ENCODE data around the gene ADORA2B.
"Not testable (repeated sequence)": the region's sequence is repeated elsewhere in the genome, so short reads cannot be mapped to it uniquely, and the experiment has no call there.

The ADORA2B gene

DNA sequence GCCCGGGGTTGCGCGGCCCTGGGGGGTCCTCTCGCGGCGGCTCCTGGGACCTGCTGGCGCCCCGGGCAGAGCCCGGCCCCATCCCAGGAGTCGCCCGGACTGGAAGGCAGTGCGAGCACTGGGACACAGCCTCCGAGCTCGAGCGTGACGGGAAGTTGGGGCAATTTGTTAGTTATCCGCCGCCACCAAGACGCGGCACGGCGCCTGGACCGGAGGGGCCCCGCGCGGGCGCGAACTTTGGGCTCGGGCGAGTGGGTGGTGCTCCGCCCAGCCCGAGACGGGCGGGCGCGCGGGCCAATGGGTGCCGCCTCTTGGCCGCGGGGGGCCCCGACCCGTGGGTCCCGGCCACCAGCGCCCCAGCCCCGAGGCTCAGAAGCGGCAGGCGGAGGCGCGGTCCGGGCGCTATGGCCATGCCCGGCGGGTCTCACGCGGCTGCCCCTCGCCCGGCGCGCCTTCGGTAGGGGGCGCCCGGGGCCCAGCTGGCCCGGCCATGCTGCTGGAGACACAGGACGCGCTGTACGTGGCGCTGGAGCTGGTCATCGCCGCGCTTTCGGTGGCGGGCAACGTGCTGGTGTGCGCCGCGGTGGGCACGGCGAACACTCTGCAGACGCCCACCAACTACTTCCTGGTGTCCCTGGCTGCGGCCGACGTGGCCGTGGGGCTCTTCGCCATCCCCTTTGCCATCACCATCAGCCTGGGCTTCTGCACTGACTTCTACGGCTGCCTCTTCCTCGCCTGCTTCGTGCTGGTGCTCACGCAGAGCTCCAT is at the start of gene ADORA2B:
Gene ADORA2B (plus strand): TSS at position 372 of the 768 bp plus-strand sequence. CDS start 119 bp downstream, at position 491.
- DNase-seq = peak; percentile 79

DNA sequence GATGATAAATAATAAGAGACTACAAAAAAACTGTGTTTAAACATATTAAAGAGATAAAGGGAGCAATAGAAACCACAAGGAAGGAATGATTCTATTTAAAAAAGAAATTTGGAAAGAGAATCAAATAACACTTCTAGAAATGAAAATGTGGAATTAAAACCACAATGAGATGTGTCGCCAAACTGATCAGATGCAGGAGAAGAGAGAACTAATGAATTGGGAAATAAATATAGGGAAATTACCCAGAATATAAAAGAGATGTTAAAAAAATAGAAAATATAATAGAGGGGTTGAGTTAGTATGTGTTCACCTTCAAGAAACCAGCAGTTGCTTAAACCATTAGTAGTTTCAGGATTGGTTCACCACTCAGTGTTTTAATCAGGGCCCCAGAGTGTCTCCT is 48.7 kb upstream of the ADORA2B start:
- DNase-seq = no peak

DNA sequence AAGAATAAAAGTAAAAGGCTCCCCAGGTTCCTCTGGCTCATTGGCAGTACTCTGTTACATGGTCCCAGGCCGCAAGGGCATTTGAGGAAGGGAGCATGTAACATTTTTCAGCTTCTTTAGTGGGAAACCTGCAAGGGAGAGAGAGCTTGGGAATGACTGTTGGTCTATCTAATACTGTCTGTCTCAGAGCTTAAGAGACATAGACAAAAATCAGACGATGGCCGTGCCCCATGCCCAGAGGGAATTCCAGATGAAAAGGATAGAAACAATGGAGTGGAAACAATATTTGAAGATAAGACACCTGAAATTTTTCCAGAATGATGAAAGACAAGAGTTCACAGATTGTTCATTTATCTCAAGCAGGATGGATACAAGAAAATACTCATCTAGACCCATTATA is 48.1 kb upstream of the ADORA2B start:
- no peak for DNase-seq

DNA sequence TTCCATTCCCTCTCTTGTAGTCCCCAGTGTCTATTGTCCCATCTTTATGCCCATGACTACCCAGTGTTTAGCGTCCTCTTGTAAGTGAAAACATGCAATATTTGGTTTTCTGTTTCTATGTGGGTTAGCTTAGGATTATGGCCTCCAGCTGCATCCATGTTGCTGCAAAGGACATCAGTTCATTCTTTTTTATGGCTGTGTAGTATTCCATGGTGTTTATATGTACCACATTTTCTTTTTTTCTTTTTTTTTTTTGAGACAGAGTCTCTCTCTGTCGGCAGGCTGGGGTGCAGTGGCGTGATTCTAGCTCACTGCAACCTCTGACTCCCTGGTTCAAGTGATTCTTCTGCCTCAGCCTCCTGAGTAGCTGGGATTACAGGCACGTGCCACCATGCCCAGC is 45.3 kb upstream of the ADORA2B start:
- not testable (repeated sequence) for DNase-seq

DNA sequence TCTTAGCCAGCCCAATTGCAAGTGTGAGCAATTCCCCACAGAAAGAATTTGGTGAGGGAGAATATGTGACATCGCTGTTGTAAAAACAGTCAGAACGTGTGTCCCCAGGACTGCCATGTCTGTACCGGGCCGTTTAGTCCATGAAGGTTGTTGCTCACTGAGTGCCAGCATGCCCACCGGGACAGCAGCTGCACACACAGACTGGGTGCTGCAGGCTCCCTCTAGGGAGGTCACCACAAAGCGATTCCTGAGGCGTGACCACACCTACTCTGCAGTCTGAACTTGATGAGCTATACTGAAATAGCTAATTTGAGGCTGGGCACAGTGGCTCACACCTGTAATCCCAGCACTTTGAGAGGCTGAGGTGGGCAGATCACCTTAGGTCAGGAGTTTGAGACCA is 44.1 kb upstream of the ADORA2B start:
- no peak for DNase-seq

DNA sequence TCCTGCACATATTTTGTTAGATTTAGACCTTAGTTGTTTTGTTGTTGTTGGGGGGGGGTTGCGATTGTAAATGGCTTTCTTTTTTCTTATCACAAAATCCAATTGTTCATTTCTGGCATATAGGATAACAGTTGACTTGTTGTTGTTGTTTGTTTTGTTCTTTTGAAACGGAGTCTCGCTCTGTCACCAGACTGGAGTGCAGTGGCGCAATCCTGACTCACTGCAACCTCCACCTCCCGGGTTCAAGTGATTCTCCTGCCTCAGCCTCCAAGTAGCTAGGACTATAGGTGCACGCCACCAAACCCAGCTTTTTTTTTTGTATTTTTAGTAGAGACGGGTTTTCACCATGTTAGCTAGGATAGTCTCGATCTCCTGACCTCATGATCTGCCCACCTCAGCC is 39.7 kb upstream of the ADORA2B start:
- not testable (repeated sequence) for DNase-seq

DNA sequence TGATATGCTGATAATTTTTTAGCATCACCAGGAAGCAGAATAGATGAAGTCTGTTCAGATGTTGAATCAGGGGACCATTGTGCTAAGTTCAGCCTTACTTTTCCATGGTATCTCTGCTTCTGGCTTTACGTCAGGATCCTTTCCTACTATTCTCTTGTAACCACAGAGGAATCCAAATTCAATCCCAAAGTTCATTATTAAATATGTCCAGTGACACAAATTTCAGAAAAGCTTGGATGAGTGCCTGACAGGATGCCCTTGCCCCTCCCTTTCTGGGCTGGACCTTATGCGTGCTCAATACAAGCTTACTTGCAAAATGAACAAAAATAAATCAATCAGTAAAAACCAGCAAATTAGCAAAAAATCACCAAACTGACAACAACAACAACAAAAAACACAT is 37.6 kb upstream of the ADORA2B start:
- DNase-seq = no peak

DNA sequence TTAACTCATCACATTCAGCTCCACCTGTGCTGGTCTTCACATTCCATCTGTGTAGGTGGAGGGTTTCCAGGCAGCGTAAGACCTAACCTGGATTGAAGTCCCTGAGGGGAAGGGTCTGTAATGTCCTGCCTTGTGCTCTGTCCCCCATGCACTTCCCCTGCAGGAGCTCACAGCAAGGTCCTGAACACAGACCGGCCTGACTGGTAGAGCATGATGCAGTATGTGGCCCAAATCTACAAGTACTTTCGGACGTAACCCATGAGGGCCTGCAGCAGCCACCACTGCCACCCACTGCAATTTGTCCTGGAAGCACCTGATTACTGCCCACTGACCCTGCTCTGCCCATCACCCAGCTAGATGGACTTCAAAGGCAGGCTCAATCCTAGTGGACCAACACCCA is 36.6 kb upstream of the ADORA2B start:
- DNase-seq = no peak

DNA sequence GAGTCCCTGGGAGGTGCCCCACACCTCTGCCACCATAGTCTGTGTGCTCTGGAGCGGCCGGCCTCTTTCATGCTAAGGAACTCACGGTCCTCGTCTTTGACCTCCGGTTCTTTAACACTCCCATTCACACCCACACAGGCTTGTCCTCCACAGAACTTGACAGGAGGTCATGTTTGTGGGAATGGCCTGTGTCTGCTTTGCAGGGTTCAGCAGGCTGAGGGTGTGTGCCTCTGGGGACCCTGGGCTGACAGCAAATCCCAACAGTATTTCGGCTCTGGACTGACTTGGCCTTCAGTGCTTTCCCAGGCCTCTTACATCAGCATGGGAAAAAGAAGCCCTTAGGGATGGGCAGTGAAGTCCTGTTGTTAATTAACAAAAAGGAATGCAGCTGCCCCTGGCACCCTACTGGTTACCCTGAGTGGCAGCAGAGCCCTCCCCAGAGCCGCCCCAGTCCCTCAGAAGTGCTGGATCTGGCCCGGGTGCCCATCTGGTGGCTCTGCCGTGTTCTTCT is 35.4 kb upstream of the ADORA2B start:
- DNase-seq = no peak

DNA sequence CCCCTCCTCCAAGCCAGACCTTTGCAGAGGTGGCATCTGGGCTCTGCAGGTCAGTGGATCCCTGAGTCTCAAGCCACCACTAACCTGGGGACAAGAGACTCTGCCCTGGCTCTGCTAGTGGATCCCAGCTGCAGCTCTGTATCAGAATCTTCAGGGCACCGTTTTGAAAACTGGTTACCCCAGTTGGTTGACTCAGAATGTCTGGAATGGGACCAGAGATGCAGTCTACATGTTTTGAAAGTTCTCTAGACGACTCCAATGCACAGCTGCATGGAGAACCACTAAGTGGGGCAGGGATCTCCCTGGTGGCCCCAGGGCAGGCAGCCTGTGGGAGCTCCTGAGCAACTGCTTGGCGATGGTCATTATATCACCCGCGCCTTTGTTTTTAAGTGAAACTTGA is 34.1 kb upstream of the ADORA2B start:
- DNase-seq = no peak

DNA sequence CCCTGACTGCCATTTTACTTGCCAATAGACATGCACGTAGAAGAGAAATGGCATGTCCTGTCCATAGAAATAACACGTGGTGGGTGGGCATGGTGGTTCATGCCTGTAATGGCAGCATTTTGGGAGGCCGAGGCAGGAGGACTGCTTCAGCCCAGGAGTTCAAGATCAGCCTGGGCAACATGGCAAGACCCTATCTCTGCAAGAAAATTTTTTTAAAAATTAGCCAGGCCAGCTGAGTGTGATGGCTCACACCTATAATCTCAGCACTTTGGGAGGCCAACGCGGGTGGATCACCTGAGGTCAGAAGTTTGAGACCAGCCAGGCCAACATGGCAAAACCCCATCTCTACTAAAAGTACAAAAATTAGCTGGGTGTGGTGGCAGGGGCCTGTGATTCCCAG is 33.2 kb upstream of the ADORA2B start:
- DNase-seq = not testable (repeated sequence)

DNA sequence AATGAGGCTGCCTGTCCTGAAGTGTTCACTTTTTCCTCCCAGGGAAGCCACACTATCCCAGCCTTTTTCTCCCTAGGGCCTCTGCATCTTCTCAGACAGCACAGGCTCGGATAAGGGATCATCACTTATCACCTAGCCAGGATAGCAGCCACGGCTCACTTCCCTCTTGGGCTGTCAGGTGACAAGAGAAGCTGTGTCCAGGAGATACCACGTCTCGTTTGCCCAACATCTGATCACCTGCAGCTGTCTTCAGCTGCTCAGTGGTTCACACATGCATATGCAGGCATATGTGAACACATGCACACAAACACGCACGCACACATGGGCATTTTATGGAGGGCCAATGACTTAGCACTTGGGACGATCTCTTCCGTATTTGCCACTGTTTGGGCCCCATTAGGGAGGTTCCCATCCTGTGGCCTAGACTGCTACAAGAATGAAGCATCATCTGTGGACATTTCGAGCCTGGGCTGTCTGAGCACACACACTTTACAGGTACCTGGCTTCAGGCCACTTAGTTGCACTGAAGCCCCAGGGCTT is 32.4 kb upstream of the ADORA2B start:
- no peak for DNase-seq

DNA sequence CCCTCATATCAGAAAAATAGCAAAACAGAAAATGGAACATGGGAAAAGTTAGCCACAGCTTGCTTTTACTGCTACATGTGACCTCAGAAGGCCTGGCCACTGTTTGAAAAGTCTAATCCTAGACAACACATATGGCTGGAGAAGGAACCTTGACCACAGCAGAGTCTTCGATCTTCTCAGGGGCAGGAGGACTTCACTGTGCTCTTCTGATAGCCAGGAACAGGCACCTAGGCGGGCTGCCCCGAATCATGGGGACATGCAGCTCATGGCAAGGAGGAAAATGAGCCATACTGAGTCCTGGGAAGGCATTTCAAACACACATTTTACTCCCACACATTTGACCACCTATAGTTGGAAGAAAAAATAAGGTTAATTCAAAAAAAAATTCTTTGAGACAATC is 31.1 kb upstream of the ADORA2B start:
- DNase-seq = no peak

DNA sequence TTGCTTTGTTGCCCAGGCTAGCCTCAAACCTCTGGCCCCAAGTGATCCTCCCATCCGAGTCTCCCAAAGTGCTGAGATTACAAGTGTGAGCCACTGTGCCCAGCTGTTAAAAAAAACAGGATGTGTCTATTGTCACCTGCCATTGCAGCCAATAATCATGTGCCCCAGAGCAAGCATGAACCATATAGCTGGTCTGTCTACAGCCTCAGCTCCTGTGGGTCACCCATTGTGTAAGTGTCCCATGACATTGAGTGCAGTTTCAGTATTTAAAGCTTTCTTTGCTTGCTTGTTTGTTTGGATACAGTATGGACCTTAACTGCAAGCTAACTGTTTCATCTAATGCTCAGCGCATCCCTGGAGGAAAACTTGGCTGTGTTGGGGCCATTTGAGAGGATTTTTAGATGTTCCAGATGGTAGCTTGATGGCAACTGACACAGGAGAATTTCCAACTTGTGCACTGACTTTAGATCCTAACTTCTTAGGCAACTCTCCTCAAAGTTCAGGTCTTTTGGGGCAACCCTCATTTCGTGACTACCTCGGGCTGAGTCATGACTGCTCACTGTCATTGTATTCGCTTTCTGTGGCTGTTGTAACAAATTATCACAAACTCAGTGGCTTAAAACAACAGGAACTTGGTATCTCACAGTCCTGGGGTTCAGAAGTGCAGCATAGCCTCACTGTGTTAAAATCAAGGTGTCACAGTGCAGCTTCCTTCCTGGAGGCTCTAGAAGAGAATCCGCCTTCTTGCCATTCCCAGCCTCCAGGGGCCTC is 30.3 kb upstream of the ADORA2B start:
- no peak for DNase-seq

DNA sequence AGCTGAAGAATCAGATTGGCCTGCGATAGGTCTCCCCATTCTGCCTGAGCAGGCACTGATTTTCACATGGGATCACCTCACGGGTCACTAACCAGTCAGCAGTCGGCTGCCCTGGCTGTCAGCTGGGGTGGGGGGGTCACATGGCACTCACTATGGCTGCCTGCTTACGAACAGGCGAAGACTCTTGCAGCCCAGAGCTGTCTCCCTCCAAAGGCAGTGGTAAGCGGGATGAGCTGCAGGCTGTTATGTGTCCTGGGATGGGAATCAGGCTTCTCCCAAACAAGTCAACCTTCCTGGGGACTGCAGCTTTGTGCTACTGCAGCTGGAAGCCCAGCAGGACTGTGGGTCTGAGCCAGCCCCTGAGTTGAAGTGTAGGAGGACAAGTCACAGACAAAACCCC is 29.0 kb upstream of the ADORA2B start:
- DNase-seq = no peak

DNA sequence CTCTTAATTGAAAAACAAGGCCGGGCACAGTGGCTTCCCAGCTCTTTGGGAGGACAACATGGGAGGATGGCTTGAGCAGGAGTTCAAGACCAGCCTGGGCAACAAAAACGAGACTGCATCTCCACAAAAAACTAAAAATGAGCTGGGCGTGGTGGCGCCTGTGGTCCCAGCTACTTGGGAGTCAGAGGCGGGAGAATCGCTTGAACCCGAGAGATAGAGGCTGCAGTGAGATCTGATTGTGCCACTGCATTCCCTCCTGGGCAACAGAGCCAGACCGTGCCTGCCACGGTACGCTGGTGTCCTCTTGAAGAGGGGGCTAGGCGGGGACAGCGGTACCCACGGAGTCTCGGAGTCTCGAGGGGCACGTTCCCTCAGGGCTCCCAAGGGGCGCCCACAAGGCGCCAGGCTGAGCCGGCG is 27.9 kb upstream of the ADORA2B start:
- no peak for DNase-seq

DNA sequence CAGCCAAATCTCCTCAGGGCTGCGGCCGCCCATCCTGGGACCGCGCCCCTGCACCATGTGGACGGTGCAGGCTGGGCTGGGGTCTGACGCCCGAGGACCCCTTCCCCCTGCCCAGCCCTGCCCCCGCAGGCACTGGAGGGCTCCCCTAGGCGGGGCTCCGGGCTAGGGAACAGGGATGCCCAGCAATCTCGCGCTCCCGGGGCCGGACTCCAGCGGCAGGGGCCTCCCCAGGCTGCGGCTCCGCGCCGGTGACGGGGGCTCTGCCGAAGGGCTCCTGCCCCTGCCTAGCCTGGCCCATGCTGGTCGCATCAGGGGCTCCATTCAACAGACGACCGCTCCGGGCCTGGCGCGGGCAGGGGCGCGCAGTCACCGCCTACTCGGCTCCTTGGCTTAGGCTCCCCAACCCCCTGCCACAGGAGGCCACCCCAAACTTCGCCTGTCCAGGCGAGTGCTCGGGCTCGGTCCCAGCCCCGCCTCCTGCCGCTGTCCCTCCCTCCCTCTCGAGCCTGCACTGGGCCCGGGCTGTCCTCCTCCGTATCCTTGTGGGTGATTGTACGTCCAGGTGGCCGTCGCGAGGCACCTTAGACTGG is 27.4 kb upstream of the ADORA2B start:
- DNase-seq = no peak

DNA sequence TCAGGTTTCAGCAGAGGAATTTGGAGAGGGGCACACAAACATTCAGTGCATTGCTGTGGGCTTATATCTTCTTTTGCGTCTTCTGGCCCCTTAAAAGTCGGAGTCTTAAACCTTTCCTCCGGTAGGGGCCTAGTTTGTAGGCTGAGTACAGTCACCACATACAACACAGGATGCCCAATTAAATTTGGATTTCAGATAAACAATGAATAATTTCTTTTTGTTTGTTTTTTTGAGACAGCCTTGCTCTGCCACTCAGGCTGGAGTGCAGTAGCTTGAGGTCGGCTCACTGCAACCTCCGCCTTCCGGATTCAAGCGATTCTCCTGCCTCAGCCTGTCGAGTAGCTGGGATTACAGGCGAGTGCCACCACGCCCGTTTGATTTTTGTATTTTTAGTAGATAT is 26.7 kb upstream of the ADORA2B start:
- no peak for DNase-seq

DNA sequence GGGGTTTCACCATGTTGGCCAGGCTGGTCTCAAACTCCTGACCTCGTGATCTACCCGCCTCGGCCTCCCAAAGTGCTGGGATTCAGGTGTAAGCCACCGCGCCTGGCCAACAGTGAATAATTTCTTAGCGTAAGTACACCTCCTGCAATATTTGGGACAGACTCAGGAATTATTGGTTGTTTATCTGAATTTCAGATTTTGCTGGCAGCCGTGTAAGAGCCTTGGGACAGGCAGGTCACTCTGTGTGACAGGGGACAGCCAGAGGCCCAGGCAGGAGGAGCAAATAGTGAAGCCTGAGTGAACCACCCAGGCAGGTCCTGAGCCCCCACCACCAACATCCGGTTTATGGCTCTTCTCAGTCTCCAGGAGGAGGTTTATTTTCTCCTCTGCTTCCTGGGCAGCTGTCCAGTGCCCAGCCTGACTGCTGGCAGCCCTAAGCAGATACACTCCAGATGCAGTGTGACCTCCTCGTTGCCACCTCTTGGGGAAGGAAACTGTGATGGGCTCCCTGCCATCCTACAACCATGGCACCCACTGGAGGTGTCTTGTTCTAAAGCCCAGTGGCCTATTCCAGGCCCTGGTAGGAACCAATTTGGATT is 26.2 kb upstream of the ADORA2B start:
- no peak for DNase-seq

DNA sequence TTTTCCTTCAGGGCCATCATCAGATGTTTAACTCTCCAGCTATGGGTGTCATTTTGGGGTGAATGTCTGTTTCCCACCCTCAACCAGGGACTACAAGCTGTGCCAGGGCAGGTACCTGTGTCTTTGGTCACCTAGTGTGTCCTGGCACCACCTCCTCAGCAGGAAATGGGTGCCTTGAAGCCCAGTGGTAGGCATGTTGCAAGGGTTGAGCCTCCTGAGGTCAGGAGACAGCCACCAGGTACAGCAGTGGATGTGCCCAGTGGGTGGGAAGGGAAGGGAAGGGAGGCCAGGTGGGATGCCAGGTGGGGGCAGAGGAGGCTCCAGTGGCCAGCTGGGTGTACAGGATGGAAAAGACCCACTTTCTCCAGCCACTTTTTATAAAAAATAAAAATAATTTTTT is 25.5 kb upstream of the ADORA2B start:
- no peak for DNase-seq

DNA sequence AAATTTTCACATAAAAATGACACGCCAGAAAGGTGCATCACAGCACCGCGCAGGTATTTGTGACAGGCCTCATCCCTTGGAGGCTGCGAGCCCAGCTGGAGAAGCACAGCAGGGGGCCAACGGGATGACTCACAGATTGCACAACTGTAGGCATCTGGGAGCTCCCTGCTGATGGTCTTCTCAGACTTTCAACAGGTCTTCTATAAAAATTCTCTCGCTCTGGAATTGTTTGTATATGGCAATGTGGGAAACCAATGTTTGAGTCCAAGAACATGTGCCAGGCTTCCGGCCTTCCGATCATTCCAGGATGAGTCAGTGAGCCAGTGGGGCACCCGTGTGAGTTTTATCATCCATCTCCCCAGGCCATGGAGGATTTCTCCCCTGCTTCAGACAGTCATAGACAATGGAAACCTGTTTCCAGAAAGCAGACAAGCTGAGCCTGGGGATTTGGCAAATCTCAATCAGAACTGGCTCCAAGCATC is 24.1 kb upstream of the ADORA2B start:
- DNase-seq = no peak

DNA sequence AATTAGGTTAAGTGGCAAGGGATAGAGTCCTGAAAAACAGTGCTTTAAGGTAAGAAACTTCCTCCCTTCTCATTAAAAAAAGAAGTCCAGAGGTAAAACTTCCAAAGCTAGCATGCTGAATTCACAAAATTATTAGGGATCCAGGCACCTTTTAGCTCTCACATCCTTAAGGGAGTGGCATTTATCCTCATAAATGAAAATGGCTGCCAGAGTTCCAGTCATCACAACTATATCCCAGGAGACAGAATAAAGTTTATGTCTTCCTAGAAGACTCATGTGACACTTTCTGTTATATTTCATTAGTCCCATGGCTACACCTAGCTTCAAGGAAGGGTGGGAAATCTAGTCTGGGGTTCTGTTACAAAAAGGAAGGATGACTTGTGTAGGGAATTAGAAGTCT is 23.3 kb upstream of the ADORA2B start:
- DNase-seq = no peak

DNA sequence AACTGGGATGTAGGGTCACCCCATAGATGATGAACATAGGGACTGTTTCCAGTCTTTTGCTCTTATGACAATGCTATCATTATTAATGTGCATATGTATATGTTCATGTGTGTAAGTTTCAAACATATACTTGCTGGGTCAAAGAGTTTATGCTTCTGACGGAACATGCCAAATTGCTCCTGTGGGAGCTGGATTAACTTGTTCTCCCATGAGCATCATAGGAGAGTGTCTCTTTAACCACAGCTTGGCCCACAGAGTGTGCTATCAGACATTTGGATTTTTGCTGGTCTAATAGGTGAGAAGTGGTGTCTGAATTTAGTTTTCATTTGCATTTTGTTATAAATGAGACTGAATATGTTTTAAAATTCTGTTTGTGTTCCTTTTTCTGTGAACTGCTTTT is 22.3 kb upstream of the ADORA2B start:
- no peak for DNase-seq

All from NCI-H82 (cell line).